HepG2 (cell line): ENCODE data around the gene ABHD6. TPM values are rescaled to one million over a fixed set of nuclear protein-coding genes. Genes with fewer than 3 reads are reported as not detected.

Source experiments
- ARID2 ChIP-seq: sonication (generic); formaldehyde crosslinking; IDR thresholded peaks from 2 replicates; pipeline ENCODE4 v1.8.1; 2022; ENCODE audit warnings: mild to moderate bottlenecking, missing genetic modification reagents, borderline replicate concordance
- ARID5B ChIP-seq: IDR thresholded peaks from 2 replicates; pipeline ENCODE4 v1.4.0; 2020; ENCODE audit warnings: mild to moderate bottlenecking, missing genetic modification reagents
- GABPA ChIP-seq, 2 experiments: IDR thresholded peaks; 2 replicates each; pipeline ENCODE4 v1.6.1; 2011 to 2016; ENCODE audit warnings: low read depth in 2 of 2, low read length in 1 of 2, missing biosample characterization in 1 of 2, missing genetic modification characterization in 1 of 2
- GPN1 ChIP-seq: sonication (generic); formaldehyde crosslinking; IDR thresholded peaks from 2 replicates; pipeline ENCODE4 v1.5.1; 2020; ENCODE audit warnings: missing genetic modification reagents, borderline replicate concordance
- HNF1B ChIP-seq: sonication (generic); formaldehyde crosslinking; IDR thresholded peaks from 2 replicates; pipeline ENCODE4 v1.5.1; 2020; ENCODE audit warnings: mild to moderate bottlenecking, moderate library complexity, missing genetic modification reagents
- HNRNPLL ChIP-seq: fragments of 200-400 bp; formaldehyde crosslinking; IDR thresholded peaks from 2 replicates; pipeline ENCODE4 v1.6.1; 2017; ENCODE audit warnings: mild to moderate bottlenecking, low read depth, low read length; ENCODE audit not compliant: poor library complexity, severe bottlenecking
- IRX3 ChIP-seq: sonication (generic); formaldehyde crosslinking; IDR thresholded peaks from 2 replicates; pipeline ENCODE4 v1.8.1; 2023; ENCODE audit warnings: mild to moderate bottlenecking, low read depth, missing genetic modification reagents, borderline replicate concordance
- KLF6 ChIP-seq: IDR thresholded peaks from 2 replicates; pipeline ENCODE4 v1.8.0; 2016; ENCODE audit warnings: missing biosample characterization, missing genetic modification reagents
- NONO ChIP-seq, 2 experiments: fragments of 450-650 bp in 1 of 2; sonication (generic) in 1 of 2; formaldehyde crosslinking in 1 of 2; IDR thresholded peaks in 1 of 2; conservative IDR thresholded peaks in 1 of 2; 2 replicates each; pipeline versions ENCODE4 v1.6.1 to v1.8.0; 2017 to 2022; ENCODE audit warnings: mild to moderate bottlenecking in 1 of 2, missing genetic modification reagents in 1 of 2, moderate library complexity in 1 of 2
- RNF2 ChIP-seq: fragments of 450-650 bp; conservative IDR thresholded peaks from 2 replicates; pipeline ENCODE4 v1.6.1; 2016; ENCODE audit warnings: low read depth
- SNAPC2 ChIP-seq: sonication (generic); formaldehyde crosslinking; IDR thresholded peaks from 2 replicates; pipeline ENCODE4 v1.8.1; 2022; ENCODE audit warnings: mild to moderate bottlenecking, missing genetic modification reagents
- SP2 ChIP-seq: sonication (generic); formaldehyde crosslinking; IDR thresholded peaks from 2 replicates; pipeline ENCODE4 v1.5.1; 2020; ENCODE audit warnings: mild to moderate bottlenecking, missing genetic modification reagents
- SSRP1 ChIP-seq: IDR thresholded peaks from 2 replicates; pipeline ENCODE4 v1.6.1; 2016; ENCODE audit warnings: control low read depth
- ZBTB21 ChIP-seq: sonication (generic); formaldehyde crosslinking; IDR thresholded peaks from 2 replicates; pipeline ENCODE4 v1.4.0; 2020; ENCODE audit warnings: missing genetic modification reagents
- ZNF180 ChIP-seq: sonication (generic); formaldehyde crosslinking; IDR thresholded peaks from 2 replicates; pipeline ENCODE4 v1.4.0; 2020; ENCODE audit warnings: low read depth, missing genetic modification reagents, borderline replicate concordance
- ZNF274 ChIP-seq: sonication (generic); formaldehyde crosslinking; IDR thresholded peaks from 2 replicates; pipeline ENCODE4 v1.5.1; 2020; ENCODE audit warnings: mild to moderate bottlenecking, missing genetic modification reagents
- ZNF501 ChIP-seq: sonication (generic); formaldehyde crosslinking; IDR thresholded peaks from 2 replicates; pipeline ENCODE4 v1.5.1; 2020; ENCODE audit warnings: mild to moderate bottlenecking, moderate library complexity, missing genetic modification reagents
- ZNF512B ChIP-seq: sonication (generic); formaldehyde crosslinking; IDR thresholded peaks from 2 replicates; pipeline ENCODE4 v1.5.1; 2020; ENCODE audit warnings: missing genetic modification reagents, mild to moderate bottlenecking, borderline replicate concordance
- ZNF564 ChIP-seq: sonication (generic); formaldehyde crosslinking; IDR thresholded peaks from 2 replicates; pipeline ENCODE4 v1.8.1; 2023; ENCODE audit warnings: mild to moderate bottlenecking, missing genetic modification reagents
- ZNF740 ChIP-seq: sonication (generic); formaldehyde crosslinking; IDR thresholded peaks from 2 replicates; pipeline ENCODE4 v1.4.0; 2020; ENCODE audit warnings: missing genetic modification reagents
- polyA plus RNA-seq, 8 experiments: library from polyadenylated mRNA; depleted of rRNA in 3 of 8; stranded (reverse) in 7 of 8; unstranded in 1 of 8; fragments of >200 nt; fragmentation: Illumina TruSeq in 4 of 8; extraction: Trizol in 4 of 8; gene quantifications; 2 replicates each; pipeline versions ENCODE4 v1.2.1 to v1.2.3, GENCODE V29; 2011 to 2016; ENCODE audit warnings: low read depth in 4 of 8, missing spikeins in 1 of 8, mixed read lengths in 1 of 8; ENCODE audit not compliant: insufficient read depth in 1 of 8
- total RNA-seq, 5 experiments: library from RNA; depleted of rRNA; stranded (reverse); fragments of >200 nt; fragmentation: Illumina TruSeq; extraction: Trizol; gene quantifications; 2 replicates each; pipeline ENCODE4 v1.2.3, GENCODE V29; 2016; ENCODE audit warnings: low read depth in 1 of 5

Gene ABHD6
- total and polyA plus RNA-seq, 2 of the 13 experiments (the other 11 are each of a cell fraction or from before 2014, with no cell fraction given): 9.0 to 17.2 TPM

- TF ChIP-seq ARID5B (CRISPR knock-in tag) (peak; percentile 39; the same call in 1 of the 2 replicates), SNAPC2 (CRISPR knock-in tag) (no peak), IRX3 (CRISPR knock-in tag) (no peak), RNF2 (no peak), ZNF564 (no peak), ZNF180 (CRISPR knock-in tag) (no peak), NONO (IDR thresholded peaks at IDR 0.05) (no peak), NONO (CRISPR knock-in tag; conservative IDR thresholded peaks at IDR 0.05) (peak; percentile 81), ZNF740 (CRISPR knock-in tag) (peak; percentile 51; the same call in 1 of the 2 replicates), ZNF512B (CRISPR knock-in tag) (peak; percentile 79; the same call in 1 of the 2 replicates), GPN1 (no peak), ZNF501 (CRISPR knock-in tag) (peak; percentile 60; the same call in 1 of the 2 replicates), HNF1B (CRISPR knock-in tag) (peak; percentile 64), GABPA (IDR thresholded peaks at IDR 0.05; ENCODE audit: low read depth, low read length) (no peak), GABPA (CRISPR knock-in tag; IDR thresholded peaks at IDR 0.05; ENCODE audit: low read depth) (no peak), SSRP1 (no peak), KLF6 (CRISPR knock-in tag) (no peak), SP2 (CRISPR knock-in tag) (no peak), HNRNPLL (peak; percentile 68), ARID2 (CRISPR knock-in tag) (no peak; the same call in 1 of the 2 replicates), ZNF274 (CRISPR knock-in tag) (no peak), ZBTB21 (CRISPR knock-in tag) (no peak)
Measured at GRCh38 chr3:58237941-58238681, 519 bp downstream of the ABHD6 start (continued).
